K562 (cell line): ENCODE measurements around the gene UBR7. TPM values are rescaled to one million over a fixed set of nuclear protein-coding genes. Genes with fewer than 3 reads are reported as not detected.

ENCODE experiments used
- CC2D1A ChIP-seq: fragments of 450-650 bp; IDR thresholded peaks from 2 replicates; pipeline ENCODE4 v1.6.1; 2017; ENCODE audit warnings: mild to moderate bottlenecking
- CEBPG ChIP-seq, 3 experiments: fragments of 200-800 bp in 1 of 3; sonication (Bioruptor generic) in 1 of 3; sonication (generic) in 1 of 3; formaldehyde crosslinking in 1 of 3; IDR thresholded peaks in 2 of 3; conservative IDR thresholded peaks in 1 of 3; 2 replicates each; pipeline versions ENCODE4 v1.6.1 to v1.8.0; 2016 to 2022; ENCODE audit warnings: missing compliant biosample characterization in 2 of 3, missing genetic modification characterization in 2 of 3, mild to moderate bottlenecking in 1 of 3, missing genetic modification reagents in 1 of 3
- CLOCK ChIP-seq: fragments of 250-450 bp; sonication (Bioruptor Pico); IDR thresholded peaks from 2 replicates; pipeline ENCODE4 v1.4.0; 2020; ENCODE audit warnings: mild to moderate bottlenecking, moderate library complexity, borderline replicate concordance
- FOXK2 ChIP-seq, 2 experiments: fragments of 450-650 bp; IDR thresholded peaks in 1 of 2; conservative IDR thresholded peaks in 1 of 2; 2 replicates each; pipeline ENCODE4 v1.6.1; 2016; ENCODE audit warnings: low read depth in 2 of 2, mild to moderate bottlenecking in 1 of 2
- HES1 ChIP-seq: fragments of 450-650 bp; IDR thresholded peaks from 2 replicates; pipeline ENCODE4 v1.6.1; 2016; ENCODE audit warnings: low read depth, mild to moderate bottlenecking, moderate library complexity
- PHB2 ChIP-seq: fragments of 450-650 bp; IDR thresholded peaks from 2 replicates; pipeline ENCODE4 v1.6.1; 2017; ENCODE audit warnings: low read depth
- RAD21 ChIP-seq, 2 experiments: fragments of 250-450 bp in 1 of 2; fragments of 450-650 bp in 1 of 2; sonication (Bioruptor Pico) in 1 of 2; formaldehyde crosslinking in 1 of 2; IDR thresholded peaks in 1 of 2; conservative IDR thresholded peaks in 1 of 2; 2 replicates each; pipeline versions ENCODE4 v1.4.0 to v1.8.0; 2020 to 2022; ENCODE audit warnings: mild to moderate bottlenecking in 2 of 2, moderate library complexity in 1 of 2
- SETDB1 ChIP-seq: IDR thresholded peaks from one replicate; pipeline ENCODE4 v1.6.1; 2012; ENCODE audit warnings: low read length, control low read depth, inconsistent platforms
- SMAD1 ChIP-seq: fragments of 150-350 bp; IDR thresholded peaks from 2 replicates; pipeline ENCODE4 v1.6.1; 2014; ENCODE audit warnings: low read length, low read depth; ENCODE audit not compliant: partially characterized antibody
- STAT6 ChIP-seq: sonication (generic); formaldehyde crosslinking; IDR thresholded peaks from 2 replicates; pipeline ENCODE4 v1.8.1; 2023; ENCODE audit warnings: mild to moderate bottlenecking, missing genetic modification reagents
- TCF7L2 ChIP-seq: fragments of 150-350 bp; IDR thresholded peaks from 2 replicates; pipeline ENCODE4 v1.6.1; 2016; ENCODE audit warnings: low read depth, mild to moderate bottlenecking, low read length, moderate library complexity
- TCFL5 ChIP-seq: fragments of 250-450 bp; sonication (Bioruptor Pico); conservative IDR thresholded peaks from 2 replicates; pipeline ENCODE4 v1.6.1; 2021; ENCODE audit warnings: mild to moderate bottlenecking, moderate library complexity, matching md5 sums
- XRCC4 ChIP-seq: IDR thresholded peaks from one replicate; pipeline ENCODE4 v1.6.1; 2011; ENCODE audit not compliant: insufficient read depth, insufficient read length; ENCODE audit errors: extremely low read depth
- ZNF3 ChIP-seq: fragments of 250-450 bp; sonication (Bioruptor Pico); IDR thresholded peaks from 2 replicates; pipeline ENCODE4 v1.5.0; 2021; ENCODE audit warnings: mild to moderate bottlenecking, moderate library complexity
- ZNF695 ChIP-seq: fragments of 450-650 bp; formaldehyde crosslinking; IDR thresholded peaks from 2 replicates; pipeline ENCODE4 v1.4.0; 2020; ENCODE audit warnings: mild to moderate bottlenecking, moderate library complexity
- polyA plus RNA-seq, 8 experiments: library from polyadenylated mRNA; depleted of rRNA in 4 of 8; stranded (reverse) in 5 of 8; unstranded in 3 of 8; fragments of >200 nt; fragmentation: Nextera tagmentation in 2 of 8; fragmentation: Illumina TruSeq in 1 of 8; extraction: Ambion mirVana in 2 of 8; extraction: Trizol in 1 of 8; gene quantifications; 2 replicates each; pipeline versions ENCODE4 v1.2.1 to v1.2.3, GENCODE V29; 2011 to 2014; ENCODE audit warnings: inconsistent platforms in 1 of 8, missing spikeins in 1 of 8
- total RNA-seq, 7 experiments: library from RNA; depleted of rRNA in 6 of 7; stranded (reverse); fragments of >200 nt in 6 of 7; fragmentation: Illumina TruSeq in 2 of 7; extraction: Trizol in 2 of 7; gene quantifications; 2 replicates each; pipeline versions ENCODE4 v1.2.1 to v1.2.3, GENCODE V29; 2011 to 2021; ENCODE audit warnings: low replicate concordance in 1 of 7
- TF ChIP-seq, protein P1 (sequence below): fragments of 250-450 bp; sonication (Bioruptor Pico); IDR thresholded peaks from 2 replicates; pipeline ENCODE4 v1.4.0; 2020; ENCODE audit warnings: mild to moderate bottlenecking
- TF ChIP-seq, protein P2 (sequence below), 3 experiments: IDR thresholded peaks in 2 of 3; conservative IDR thresholded peaks in 1 of 3; 2 replicates each; pipeline ENCODE4 v1.5.1; 2011 to 2012; ENCODE audit warnings: low read length in 3 of 3, mild to moderate bottlenecking in 3 of 3, control low read depth in 2 of 3, improper control_type of control experiment in 1 of 3, inconsistent platforms in 1 of 3, low read depth in 1 of 3, mixed read lengths in 1 of 3, moderate library complexity in 1 of 3; ENCODE audit not compliant: insufficient read depth in 2 of 3
- TF ChIP-seq, protein P3 (sequence below): fragments of 250-450 bp; sonication (Bioruptor Pico); IDR thresholded peaks from 2 replicates; pipeline ENCODE4 v1.8.0; 2021; ENCODE audit warnings: moderate library complexity, mild to moderate bottlenecking, inconsistent platforms

UBR7 gene
- total and polyA plus RNA-seq, 9 of the 15 experiments (the other 6 are each of a cell fraction or from before 2014, with no cell fraction given) = 12.5 to 63.0 (median 34.4) TPM

DNA sequence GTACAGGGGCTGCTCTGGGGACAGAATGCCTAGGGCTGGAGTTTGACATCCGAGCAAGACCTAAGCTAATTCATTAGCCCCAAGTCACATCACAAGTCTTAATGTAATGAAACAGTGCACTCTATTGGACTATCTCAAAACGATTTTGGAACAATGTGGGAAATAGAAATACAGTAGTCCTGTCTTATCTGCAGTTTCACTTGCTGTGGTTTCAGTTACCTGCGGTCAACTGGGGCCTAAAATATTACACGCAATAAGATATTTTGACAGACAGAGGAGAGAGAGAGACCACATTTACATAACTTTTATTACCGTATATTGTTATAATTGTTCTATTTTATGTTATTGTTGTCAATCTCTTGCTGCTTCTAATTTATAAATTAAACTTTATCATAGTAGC lies 43.5 kb upstream of the UBR7 start (continued):
- TF ChIP-seq FOXK2 (conservative IDR thresholded peaks at IDR 0.05 in 1 of 2, IDR thresholded peaks at IDR 0.05 in 1 of 2; ENCODE audit: low read depth in 2 of 2) (no peak), XRCC4 (no peak), SETDB1 (no peak), TCF7L2 (no peak), STAT6 (CRISPR knock-in tag) (no peak), CEBPG (CRISPR knock-in tag; IDR thresholded peaks at IDR 0.05) (no peak), CEBPG (tag; conservative IDR thresholded peaks at IDR 0.05 in 1 of 2, IDR thresholded peaks at IDR 0.05 in 1 of 2) (no peak), HES1 (no peak), PHB2 (no peak), ZNF3 (CRISPR knock-in tag) (no peak), CLOCK (CRISPR knock-in tag) (no peak), SMAD1 (no peak), TCFL5 (CRISPR knock-in tag) (no peak), RAD21 (CRISPR knock-in tag; conservative IDR thresholded peaks at IDR 0.05 in 1 of 2, IDR thresholded peaks at IDR 0.05 in 1 of 2) (peak in 1 of 2 experiments; percentile 47; a peak in 2 of 4 replicates), ZNF695 (no peak), CC2D1A (no peak)
- TF ChIP-seq, protein P1, sequence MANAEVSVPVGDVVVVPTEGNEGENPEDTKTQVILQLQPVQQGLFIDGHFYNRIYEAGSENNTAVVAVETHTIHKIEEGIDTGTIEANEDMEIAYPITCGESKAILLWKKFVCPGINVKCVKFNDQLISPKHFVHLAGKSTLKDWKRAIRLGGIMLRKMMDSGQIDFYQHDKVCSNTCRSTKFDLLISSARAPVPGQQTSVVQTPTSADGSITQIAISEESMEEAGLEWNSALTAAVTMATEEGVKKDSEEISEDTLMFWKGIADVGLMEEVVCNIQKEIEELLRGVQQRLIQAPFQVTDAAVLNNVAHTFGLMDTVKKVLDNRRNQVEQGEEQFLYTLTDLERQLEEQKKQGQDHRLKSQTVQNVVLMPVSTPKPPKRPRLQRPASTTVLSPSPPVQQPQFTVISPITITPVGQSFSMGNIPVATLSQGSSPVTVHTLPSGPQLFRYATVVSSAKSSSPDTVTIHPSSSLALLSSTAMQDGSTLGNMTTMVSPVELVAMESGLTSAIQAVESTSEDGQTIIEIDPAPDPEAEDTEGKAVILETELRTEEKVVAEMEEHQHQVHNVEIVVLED (CRISPR knock-in tag) = no peak
- TF ChIP-seq, protein P2, sequence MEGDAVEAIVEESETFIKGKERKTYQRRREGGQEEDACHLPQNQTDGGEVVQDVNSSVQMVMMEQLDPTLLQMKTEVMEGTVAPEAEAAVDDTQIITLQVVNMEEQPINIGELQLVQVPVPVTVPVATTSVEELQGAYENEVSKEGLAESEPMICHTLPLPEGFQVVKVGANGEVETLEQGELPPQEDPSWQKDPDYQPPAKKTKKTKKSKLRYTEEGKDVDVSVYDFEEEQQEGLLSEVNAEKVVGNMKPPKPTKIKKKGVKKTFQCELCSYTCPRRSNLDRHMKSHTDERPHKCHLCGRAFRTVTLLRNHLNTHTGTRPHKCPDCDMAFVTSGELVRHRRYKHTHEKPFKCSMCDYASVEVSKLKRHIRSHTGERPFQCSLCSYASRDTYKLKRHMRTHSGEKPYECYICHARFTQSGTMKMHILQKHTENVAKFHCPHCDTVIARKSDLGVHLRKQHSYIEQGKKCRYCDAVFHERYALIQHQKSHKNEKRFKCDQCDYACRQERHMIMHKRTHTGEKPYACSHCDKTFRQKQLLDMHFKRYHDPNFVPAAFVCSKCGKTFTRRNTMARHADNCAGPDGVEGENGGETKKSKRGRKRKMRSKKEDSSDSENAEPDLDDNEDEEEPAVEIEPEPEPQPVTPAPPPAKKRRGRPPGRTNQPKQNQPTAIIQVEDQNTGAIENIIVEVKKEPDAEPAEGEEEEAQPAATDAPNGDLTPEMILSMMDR (IDR thresholded peaks at IDR 0.05 in 2 of 3, conservative IDR thresholded peaks at IDR 0.05 in 1 of 3; ENCODE audit: insufficient read depth in 2 of 3, low read depth in 1 of 3, low read length in 3 of 3) = peak in 1 of 3 experiments; percentile 21; a peak in 1 of 6 replicates
- TF ChIP-seq, protein P3, sequence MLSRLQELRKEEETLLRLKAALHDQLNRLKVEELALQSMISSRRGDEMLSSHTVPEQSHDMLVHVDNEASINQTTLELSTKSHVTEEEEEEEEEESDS = no peak
